ENCODE results near the gene NEMP2.

DNA sequence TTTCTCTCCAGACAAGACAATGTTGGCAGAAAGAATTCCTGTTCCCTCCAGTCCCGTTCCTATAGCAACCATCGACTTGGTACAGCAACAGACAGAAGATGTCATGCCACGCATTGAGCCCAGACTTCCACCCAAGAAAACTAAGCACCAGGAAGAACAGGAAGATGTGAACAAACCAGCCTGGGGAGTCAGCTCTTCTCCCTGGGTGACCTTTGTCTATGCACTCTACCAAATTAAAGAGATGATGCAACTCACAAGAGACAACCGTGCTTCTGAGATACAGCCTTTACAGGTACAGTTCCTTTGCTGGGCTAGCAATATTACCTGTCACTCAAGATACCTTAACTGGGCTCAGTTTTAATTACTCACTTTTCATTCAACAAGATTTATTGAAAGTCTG lies 37.1 kb downstream of the NEMP2 start:
- TF ChIP-seq, protein P1, sequence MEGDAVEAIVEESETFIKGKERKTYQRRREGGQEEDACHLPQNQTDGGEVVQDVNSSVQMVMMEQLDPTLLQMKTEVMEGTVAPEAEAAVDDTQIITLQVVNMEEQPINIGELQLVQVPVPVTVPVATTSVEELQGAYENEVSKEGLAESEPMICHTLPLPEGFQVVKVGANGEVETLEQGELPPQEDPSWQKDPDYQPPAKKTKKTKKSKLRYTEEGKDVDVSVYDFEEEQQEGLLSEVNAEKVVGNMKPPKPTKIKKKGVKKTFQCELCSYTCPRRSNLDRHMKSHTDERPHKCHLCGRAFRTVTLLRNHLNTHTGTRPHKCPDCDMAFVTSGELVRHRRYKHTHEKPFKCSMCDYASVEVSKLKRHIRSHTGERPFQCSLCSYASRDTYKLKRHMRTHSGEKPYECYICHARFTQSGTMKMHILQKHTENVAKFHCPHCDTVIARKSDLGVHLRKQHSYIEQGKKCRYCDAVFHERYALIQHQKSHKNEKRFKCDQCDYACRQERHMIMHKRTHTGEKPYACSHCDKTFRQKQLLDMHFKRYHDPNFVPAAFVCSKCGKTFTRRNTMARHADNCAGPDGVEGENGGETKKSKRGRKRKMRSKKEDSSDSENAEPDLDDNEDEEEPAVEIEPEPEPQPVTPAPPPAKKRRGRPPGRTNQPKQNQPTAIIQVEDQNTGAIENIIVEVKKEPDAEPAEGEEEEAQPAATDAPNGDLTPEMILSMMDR (IDR thresholded peaks at IDR 0.05; ENCODE audit: insufficient read depth, low read length, poor library complexity, severe bottlenecking) = no peak
- TF ChIP-seq EZH2phosphoT487 (conservative IDR thresholded peaks at IDR 0.05; ENCODE audit: low read length) = no peak

All from SU-DHL-6 (cell line).